Adipocyte (in vitro differentiated cells): ENCODE measurements around the gene CARD10.

Source experiments
- DNase-seq: peaks from one replicate; pipeline ENCODE4 v3.0.0-alpha.2; 2015; ENCODE audit warnings: low read depth
- H3K27me3 ChIP-seq: replicated peaks from 2 replicates; pipeline ENCODE4 v1.7.0; 2013; ENCODE audit warnings: mild to moderate bottlenecking, low read length, moderate library complexity; ENCODE audit not compliant: control insufficient read depth, insufficient read depth
- H3K36me3 ChIP-seq: 2 replicates; pipeline ENCODE4 v1.7.0; 2013; ENCODE audit warnings: low read length, mild to moderate bottlenecking, moderate library complexity; ENCODE audit not compliant: control insufficient read depth, insufficient read depth, severe bottlenecking
- H3K4me1 ChIP-seq: 2 replicates; pipeline ENCODE4 v1.7.0; 2013; ENCODE audit warnings: mild to moderate bottlenecking, low read length, moderate library complexity; ENCODE audit not compliant: control insufficient read depth, insufficient read depth
- H3K4me3 ChIP-seq: 2 replicates; pipeline ENCODE4 v1.7.0; 2013; ENCODE audit warnings: mild to moderate bottlenecking, low read length, moderate library complexity
- H3K9ac ChIP-seq: 2 replicates; pipeline ENCODE4 v1.7.0; 2013; ENCODE audit warnings: mild to moderate bottlenecking, low read length, moderate library complexity
- H3K9me3 ChIP-seq: 2 replicates; pipeline ENCODE4 v1.7.0; 2013; ENCODE audit warnings: mild to moderate bottlenecking, low read length, moderate library complexity; ENCODE audit not compliant: control insufficient read depth

CARD10 gene

GRCh38 chr22:37522482-37522881 lies 3.3 kb upstream of the CARD10 start:
- H3K27me3 ChIP-seq: no peaks in the 10 kb centered on the region
- H3K4me3 ChIP-seq: no peak overlapping the region

DNA sequence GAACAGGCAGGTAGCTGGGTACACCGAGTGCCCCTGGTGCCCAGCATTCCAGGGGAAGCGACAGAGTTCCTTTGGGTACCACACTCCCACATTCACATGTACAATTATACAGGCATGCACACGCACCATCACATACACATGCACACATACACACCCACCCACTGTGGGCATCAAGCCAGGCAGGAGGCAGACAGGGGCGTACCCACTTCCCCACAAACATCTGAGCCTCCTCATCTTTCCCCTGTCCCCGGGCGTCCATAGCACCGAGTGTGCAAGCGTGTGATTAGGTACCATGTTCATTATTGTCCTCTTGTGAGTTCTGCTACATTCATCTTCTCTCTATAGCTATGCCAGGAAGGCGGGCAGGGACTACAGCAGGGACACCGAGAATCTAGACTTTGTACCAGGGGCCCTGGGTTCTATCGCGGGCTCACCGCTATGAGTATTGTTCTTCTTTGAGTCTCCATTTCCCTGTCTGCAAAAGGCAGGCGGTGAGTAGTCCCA lies 2.1 kb upstream of the CARD10 start:
- DNase-seq: no peak
- Histone ChIP-seq H3K27me3 (no peaks in the 10 kb centered on the region), H3K9ac (no peak overlapping the region), H3K4me3 (no peak overlapping the region), H3K36me3 (no peaks in the 10 kb centered on the region), H3K4me1 (peaks cover 24% of the 10 kb centered on the region), H3K9me3 (no peaks in the 10 kb centered on the region)

More at GRCh38 chr22:37522482-37522881, 3.3 kb upstream of the CARD10 start:
- no peak for DNase-seq
- Histone ChIP-seq H3K9ac (no peak overlapping the region), H3K9me3 (no peaks in the 10 kb centered on the region), H3K4me1 (peaks cover 30% of the 10 kb centered on the region), H3K36me3 (no peaks in the 10 kb centered on the region)

GRCh38 chr22:37520776-37521191 lies 1.6 kb upstream of the CARD10 start:
- H3K4me1 ChIP-seq: peaks cover 19% of the 10 kb centered on the region
- H3K36me3 ChIP-seq: no peaks in the 10 kb centered on the region
- H3K9ac ChIP-seq: no peak overlapping the region
- DNase-seq: no peak
- no peak overlapping the region for H3K4me3 ChIP-seq
- no peaks in the 10 kb centered on the region for H3K9me3 ChIP-seq
- H3K27me3 ChIP-seq: no peaks in the 10 kb centered on the region

- Histone ChIP-seq H3K4me1 (peaks cover 7% of the 10 kb centered on the region), H3K9me3 (no peaks in the 10 kb centered on the region), H3K4me3 (peak overlapping the region; percentile 84), H3K9ac (peak overlapping the region; percentile 78), H3K36me3 (no peaks in the 10 kb centered on the region), H3K27me3 (no peaks in the 10 kb centered on the region)
- DNase-seq: no peak
Measured at GRCh38 chr22:37518509-37519267, 527 bp downstream of the CARD10 start.

- H3K9ac ChIP-seq: peak overlapping the region; percentile 78
- H3K4me1 ChIP-seq: peaks cover 8% of the 10 kb centered on the region
- no peak for DNase-seq
- no peaks in the 10 kb centered on the region for H3K9me3 ChIP-seq
- no peaks in the 10 kb centered on the region for H3K36me3 ChIP-seq
- peak overlapping the region; percentile 84 for H3K4me3 ChIP-seq
- no peaks in the 10 kb centered on the region for H3K27me3 ChIP-seq
Measured at GRCh38 chr22:37517826-37518450, 1.3 kb downstream of the CARD10 start.

GRCh38 chr22:37516456-37516855 lies 2.8 kb downstream of the CARD10 start:
- H3K36me3 ChIP-seq: no peaks in the 10 kb centered on the region
- DNase-seq: no peak

GRCh38 chr22:37515901-37516300 lies 3.3 kb downstream of the CARD10 start:
- Histone ChIP-seq H3K9me3 (no peaks in the 10 kb centered on the region), H3K36me3 (no peaks in the 10 kb centered on the region), H3K27me3 (no peaks in the 10 kb centered on the region), H3K9ac (no peak overlapping the region), H3K4me3 (no peak overlapping the region), H3K4me1 (peaks cover 23% of the 10 kb centered on the region)
- DNase-seq: no peak

More at GRCh38 chr22:37516456-37516855, 2.8 kb downstream of the CARD10 start:
- Histone ChIP-seq H3K4me1 (peaks cover 23% of the 10 kb centered on the region), H3K9me3 (no peaks in the 10 kb centered on the region), H3K27me3 (no peaks in the 10 kb centered on the region), H3K4me3 (no peak overlapping the region), H3K9ac (no peak overlapping the region)

DNA sequence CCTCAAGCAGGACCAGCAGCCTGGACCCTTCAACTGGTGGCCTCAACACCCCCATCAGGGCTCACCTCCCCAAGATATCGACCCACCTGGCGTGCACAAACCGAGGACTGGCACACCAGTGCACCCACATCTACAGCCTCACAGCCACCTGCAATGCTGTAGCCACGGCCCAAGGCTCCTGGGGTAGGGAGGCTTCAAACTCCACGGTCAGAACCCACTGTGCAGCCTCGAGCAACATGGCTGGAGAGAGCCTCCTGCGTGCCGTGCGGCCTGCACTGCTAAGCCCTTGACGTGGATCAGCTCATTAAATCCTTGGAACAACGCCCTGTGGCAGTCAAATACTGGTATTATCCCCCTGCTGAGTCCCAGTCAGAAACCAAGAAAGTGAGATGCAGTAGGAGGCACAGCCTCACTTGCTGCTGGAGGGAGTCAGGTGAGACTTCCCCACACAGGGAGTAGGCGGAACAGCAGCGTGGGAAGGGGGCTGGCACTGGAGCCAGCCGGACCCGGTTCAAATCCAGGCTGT lies 4.6 kb downstream of the CARD10 start:
- Histone ChIP-seq H3K4me1 (peaks cover 23% of the 10 kb centered on the region), H3K9ac (no peak overlapping the region), H3K4me3 (no peak overlapping the region), H3K27me3 (no peaks in the 10 kb centered on the region), H3K9me3 (no peaks in the 10 kb centered on the region), H3K36me3 (no peaks in the 10 kb centered on the region)
- DNase-seq: no peak

DNA sequence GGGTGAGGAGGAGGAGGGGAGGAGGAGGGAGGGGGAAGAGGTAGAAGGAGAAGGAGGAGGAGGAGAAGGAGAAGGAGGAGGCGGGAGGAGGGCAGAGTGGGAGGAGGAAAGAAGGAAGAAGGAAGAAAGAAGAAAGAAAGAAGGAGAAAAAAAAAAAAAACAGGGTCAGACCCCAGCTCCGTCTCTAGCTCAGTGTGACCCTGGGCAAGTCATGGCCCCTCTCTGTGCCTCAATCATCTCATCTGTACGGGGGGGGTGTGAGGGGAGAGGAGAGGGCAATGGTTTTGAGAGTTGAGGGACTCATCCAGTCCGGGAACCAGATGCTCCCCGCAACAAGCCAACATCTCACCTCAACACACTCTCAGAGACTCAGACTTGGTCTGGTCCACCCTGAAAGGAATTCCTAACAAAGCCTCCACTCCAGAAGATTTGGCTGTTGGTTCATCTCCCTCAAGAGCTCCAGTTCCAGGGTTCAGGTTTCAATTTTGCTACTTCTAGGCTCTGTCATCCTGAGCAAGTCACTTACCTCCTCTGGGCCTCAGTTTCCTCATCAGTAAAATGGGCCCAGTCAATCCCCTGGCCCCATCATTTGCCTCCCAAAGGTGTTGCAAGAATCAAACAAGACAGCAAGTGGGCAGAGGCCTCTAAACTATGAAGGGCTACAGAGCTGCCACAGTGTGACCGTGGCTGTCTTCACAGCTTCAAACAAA lies 7.7 kb downstream of the CARD10 start:
- H3K27me3 ChIP-seq: no peaks in the 10 kb centered on the region
- peaks cover 27% of the 10 kb centered on the region for H3K4me1 ChIP-seq
- DNase-seq: no peak

DNA sequence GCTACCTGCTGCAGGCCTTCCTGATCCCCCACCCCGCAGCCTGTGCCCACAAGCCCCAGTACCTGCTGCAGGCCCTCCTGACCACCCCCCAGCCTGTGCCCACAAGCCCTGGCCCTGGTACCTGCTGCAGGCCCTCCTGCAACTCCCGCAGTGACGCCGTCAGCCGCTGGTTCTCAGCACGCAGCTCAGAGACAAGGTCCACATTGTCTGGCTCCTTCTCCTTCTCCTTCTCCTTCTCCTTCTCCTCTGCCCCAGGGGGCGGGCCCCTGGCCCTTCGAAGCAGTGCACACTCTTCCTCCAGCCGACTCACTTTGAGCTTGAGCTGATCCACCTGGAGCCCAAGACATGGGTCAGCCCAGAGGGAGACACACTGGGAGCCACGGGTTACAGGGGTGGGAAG lies 9.1 kb downstream of the CARD10 start:
- no peaks in the 10 kb centered on the region for H3K9me3 ChIP-seq
- no peaks in the 10 kb centered on the region for H3K27me3 ChIP-seq
- no peaks in the 10 kb centered on the region for H3K36me3 ChIP-seq
- no peak overlapping the region for H3K9ac ChIP-seq
- DNase-seq: no peak
- H3K4me1 ChIP-seq: peaks cover 27% of the 10 kb centered on the region
- H3K4me3 ChIP-seq: no peak overlapping the region

More for the DNA sequence above, 7.7 kb downstream of the CARD10 start:
- Histone ChIP-seq H3K4me3 (no peak overlapping the region), H3K9me3 (no peaks in the 10 kb centered on the region), H3K36me3 (no peaks in the 10 kb centered on the region), H3K9ac (no peak overlapping the region)
